ENCODE results near the gene GPC6. TPM values are rescaled to one million over a fixed set of nuclear protein-coding genes. Genes with fewer than 3 reads are reported as not detected.

Gene GPC6
- total RNA-seq, 2 donors from 2014 or later, result 3.4 to 5.3 TPM

GRCh38 chr13:93945621-93946020 is 719.0 kb downstream of the GPC6 start:
- H3K4me3 ChIP-seq, result no peak overlapping the region
- H3K9me3 ChIP-seq, result no peaks in the 10 kb centered on the region
- no peak overlapping the region for H3K27ac ChIP-seq
- TF ChIP-seq, protein P1, sequence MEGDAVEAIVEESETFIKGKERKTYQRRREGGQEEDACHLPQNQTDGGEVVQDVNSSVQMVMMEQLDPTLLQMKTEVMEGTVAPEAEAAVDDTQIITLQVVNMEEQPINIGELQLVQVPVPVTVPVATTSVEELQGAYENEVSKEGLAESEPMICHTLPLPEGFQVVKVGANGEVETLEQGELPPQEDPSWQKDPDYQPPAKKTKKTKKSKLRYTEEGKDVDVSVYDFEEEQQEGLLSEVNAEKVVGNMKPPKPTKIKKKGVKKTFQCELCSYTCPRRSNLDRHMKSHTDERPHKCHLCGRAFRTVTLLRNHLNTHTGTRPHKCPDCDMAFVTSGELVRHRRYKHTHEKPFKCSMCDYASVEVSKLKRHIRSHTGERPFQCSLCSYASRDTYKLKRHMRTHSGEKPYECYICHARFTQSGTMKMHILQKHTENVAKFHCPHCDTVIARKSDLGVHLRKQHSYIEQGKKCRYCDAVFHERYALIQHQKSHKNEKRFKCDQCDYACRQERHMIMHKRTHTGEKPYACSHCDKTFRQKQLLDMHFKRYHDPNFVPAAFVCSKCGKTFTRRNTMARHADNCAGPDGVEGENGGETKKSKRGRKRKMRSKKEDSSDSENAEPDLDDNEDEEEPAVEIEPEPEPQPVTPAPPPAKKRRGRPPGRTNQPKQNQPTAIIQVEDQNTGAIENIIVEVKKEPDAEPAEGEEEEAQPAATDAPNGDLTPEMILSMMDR (IDR thresholded peaks at IDR 0.05), result no peak
- TF ChIP-seq POLR2A (IDR thresholded peaks at IDR 0.05), result no peak
- no peak for TF ChIP-seq POLR2AphosphoS5 (IDR thresholded peaks at IDR 0.05)
- no peaks in the 10 kb centered on the region for H3K4me1 ChIP-seq (replicated peaks)
- 88% methylated on average over 3 of the region's 3 CpGs for WGBS
- intact Hi-C loops (cut with DNase I), result no loop called here
- H3K27me3 ChIP-seq (replicated peaks; ENCODE audit: insufficient read depth), result no peaks in the 10 kb centered on the region
- no peaks in the 10 kb centered on the region for H3K36me3 ChIP-seq
- no peak for DNase-seq (ENCODE audit: low spot score)

- intact Hi-C loops (cut with DNase I), result no loop called here
- Histone ChIP-seq H3K36me3 (no peaks in the 10 kb centered on the region), H3K9me3 (no peaks in the 10 kb centered on the region), H3K4me1 (replicated peaks) (no peaks in the 10 kb centered on the region), H3K4me3 (no peak overlapping the region), H3K27me3 (replicated peaks; ENCODE audit: insufficient read depth) (no peaks in the 10 kb centered on the region), H3K27ac (no peak overlapping the region)
- TF ChIP-seq POLR2A (IDR thresholded peaks at IDR 0.05) (no peak), POLR2AphosphoS5 (IDR thresholded peaks at IDR 0.05) (no peak)
- TF ChIP-seq, protein P1 (IDR thresholded peaks at IDR 0.05), result no peak
- WGBS, result 90% methylated on average over 3 of the region's 3 CpGs
- no peak for DNase-seq (ENCODE audit: low spot score)
Observed at GRCh38 chr13:93946994-93947393, 720.4 kb downstream of the GPC6 start.

GRCh38 chr13:93947651-93948050 is 721.0 kb downstream of the GPC6 start:
- Histone ChIP-seq H3K4me1 (replicated peaks) (no peaks in the 10 kb centered on the region), H3K36me3 (no peaks in the 10 kb centered on the region), H3K27ac (no peak overlapping the region), H3K9me3 (no peaks in the 10 kb centered on the region), H3K27me3 (replicated peaks; ENCODE audit: insufficient read depth) (no peaks in the 10 kb centered on the region), H3K4me3 (no peak overlapping the region)
- TF ChIP-seq POLR2AphosphoS5 (IDR thresholded peaks at IDR 0.05) (no peak), POLR2A (IDR thresholded peaks at IDR 0.05) (no peak)
- TF ChIP-seq, protein P1 (IDR thresholded peaks at IDR 0.05), result no peak
- intact Hi-C loops (cut with DNase I), result no loop called here
- 82% methylated on average over 5 of the region's 5 CpGs for WGBS
- no peak for DNase-seq (ENCODE audit: low spot score)

GRCh38 chr13:93948162-93948922 is 721.7 kb downstream of the GPC6 start:
- no peak for DNase-seq (ENCODE audit: low spot score)
- Histone ChIP-seq H3K4me3 (no peak overlapping the region), H3K27ac (no peak overlapping the region), H3K27me3 (replicated peaks; ENCODE audit: insufficient read depth) (no peaks in the 10 kb centered on the region), H3K4me1 (replicated peaks) (no peaks in the 10 kb centered on the region), H3K36me3 (no peaks in the 10 kb centered on the region), H3K9me3 (no peaks in the 10 kb centered on the region)
- TF ChIP-seq POLR2AphosphoS5 (IDR thresholded peaks at IDR 0.05), result no peak
- TF ChIP-seq, protein P1 (IDR thresholded peaks at IDR 0.05), result no peak
- TF ChIP-seq POLR2A (IDR thresholded peaks at IDR 0.05), result no peak
- intact Hi-C loops (cut with DNase I), result no loop called here
- WGBS, result 46% methylated on average over 2 of the region's 2 CpGs

GRCh38 chr13:93951108-93951507 is 724.5 kb downstream of the GPC6 start:
- TF ChIP-seq, protein P1 (IDR thresholded peaks at IDR 0.05), result no peak
- TF ChIP-seq POLR2AphosphoS5 (IDR thresholded peaks at IDR 0.05) (no peak), POLR2A (IDR thresholded peaks at IDR 0.05) (no peak)
- Histone ChIP-seq H3K4me3 (no peak overlapping the region), H3K27me3 (replicated peaks; ENCODE audit: insufficient read depth) (no peaks in the 10 kb centered on the region), H3K27ac (no peak overlapping the region), H3K4me1 (replicated peaks) (no peaks in the 10 kb centered on the region), H3K9me3 (no peaks in the 10 kb centered on the region), H3K36me3 (no peaks in the 10 kb centered on the region)
- intact Hi-C loops (cut with DNase I), result no loop called here
- no peak for DNase-seq (ENCODE audit: low spot score)
